GM18505 (cell line): ENCODE results near the gene RABIF.
"Not testable (repeated sequence)": the region's sequence is repeated elsewhere in the genome, so short reads cannot be mapped to it uniquely, and the experiment has no call there.

Source experiments
- ATAC-seq: cut with Tn5 transposase; IDR thresholded peaks from one replicate; pipeline ENCODE4 v1.9.1; 2021; ENCODE audit not compliant: unreplicated experiment
- POLR2A ChIP-seq: IDR thresholded peaks from 4 replicates; pipeline ENCODE4 v1.6.1; 2011; ENCODE audit warnings: borderline replicate concordance; ENCODE audit not compliant: insufficient read depth, insufficient read length; ENCODE audit errors: extremely low read depth

RABIF gene

DNA sequence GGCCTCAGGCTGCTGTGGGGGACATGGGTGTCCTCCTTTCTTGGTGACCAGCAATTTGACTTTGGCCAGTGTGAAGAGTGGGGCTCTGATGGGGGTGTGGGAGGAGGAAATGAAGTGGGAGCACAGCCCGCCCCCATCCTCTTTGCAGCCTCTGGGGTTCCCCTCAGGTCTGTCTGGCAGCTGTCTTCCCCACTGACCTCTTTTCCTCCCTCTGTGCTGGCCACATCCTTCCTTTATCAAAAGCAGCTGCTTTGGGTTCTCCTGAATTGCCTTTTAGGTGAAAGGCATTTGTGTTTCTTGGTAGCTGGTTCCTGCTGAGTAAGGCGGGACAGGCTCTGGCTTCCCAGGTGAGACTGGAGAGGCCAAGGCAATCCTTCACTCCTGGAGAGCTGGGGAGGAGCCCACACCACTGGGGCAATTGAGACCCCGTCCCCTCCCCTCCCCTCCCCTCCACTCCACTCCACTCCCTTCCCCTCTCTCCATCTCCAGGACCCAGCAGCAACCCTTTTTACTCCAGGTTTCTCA lies 53.3 kb downstream of the RABIF start:
- no peak for ATAC-seq

DNA sequence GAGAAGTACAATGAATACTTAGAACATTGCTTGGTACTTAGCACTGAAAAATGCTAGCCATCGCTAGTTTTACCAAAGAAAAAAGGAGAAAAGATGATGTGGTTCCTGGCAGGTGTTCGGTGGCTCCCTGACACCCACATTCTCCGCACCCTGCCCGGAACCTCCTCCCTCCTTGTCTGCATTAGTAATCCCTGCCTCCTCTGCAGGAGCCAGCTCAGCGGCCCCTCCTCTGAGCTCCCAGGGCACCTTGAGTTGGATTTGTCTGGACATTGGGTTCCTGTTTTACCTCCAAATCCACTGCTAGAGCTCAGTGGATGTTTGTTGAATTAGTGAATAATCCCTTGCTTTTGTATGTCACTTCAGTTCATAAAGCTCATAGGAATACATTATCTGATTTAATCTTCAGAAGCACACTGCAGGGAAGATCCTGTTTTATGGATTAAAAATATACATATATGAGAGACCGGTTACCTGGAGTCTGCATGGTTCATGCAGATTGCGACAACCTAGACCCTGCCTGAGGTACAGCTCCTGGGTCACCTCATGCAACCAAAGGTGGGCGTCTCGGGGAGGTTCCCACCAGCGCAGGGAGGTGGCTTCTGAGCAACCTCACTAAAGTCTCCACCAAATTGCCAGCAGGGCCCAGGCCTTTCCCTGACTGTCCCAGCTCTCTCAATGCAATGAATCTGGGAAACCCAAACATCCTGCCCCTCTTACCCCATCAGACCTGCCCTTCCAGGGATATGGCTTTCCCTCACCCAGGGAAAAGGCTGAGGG lies 54.0 kb downstream of the RABIF start:
- TF ChIP-seq POLR2A, result no peak
- ATAC-seq, result no peak

More for the DNA sequence above, 53.3 kb downstream of the RABIF start:
- TF ChIP-seq POLR2A, result no peak

DNA sequence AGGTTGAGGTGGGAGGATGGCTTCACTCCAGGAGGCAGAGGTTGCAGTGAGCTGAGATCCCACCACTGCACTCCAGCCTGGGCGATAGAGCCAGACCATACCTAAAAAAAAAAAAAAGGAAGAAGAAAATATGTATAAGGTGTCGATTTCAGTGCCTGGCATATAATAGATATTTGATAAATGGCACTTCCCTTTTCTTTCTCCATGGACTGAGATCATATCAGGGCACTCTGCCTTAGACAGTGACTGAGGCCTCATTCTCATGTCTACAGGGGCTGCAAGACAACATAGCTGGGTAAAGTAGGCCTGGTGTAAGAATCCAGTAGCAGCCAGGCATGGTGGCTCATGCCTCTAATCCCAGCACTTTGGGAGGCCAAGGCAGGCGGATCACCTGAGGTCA lies 57.0 kb downstream of the RABIF start:
- TF ChIP-seq POLR2A, result no peak
- no peak for ATAC-seq

DNA sequence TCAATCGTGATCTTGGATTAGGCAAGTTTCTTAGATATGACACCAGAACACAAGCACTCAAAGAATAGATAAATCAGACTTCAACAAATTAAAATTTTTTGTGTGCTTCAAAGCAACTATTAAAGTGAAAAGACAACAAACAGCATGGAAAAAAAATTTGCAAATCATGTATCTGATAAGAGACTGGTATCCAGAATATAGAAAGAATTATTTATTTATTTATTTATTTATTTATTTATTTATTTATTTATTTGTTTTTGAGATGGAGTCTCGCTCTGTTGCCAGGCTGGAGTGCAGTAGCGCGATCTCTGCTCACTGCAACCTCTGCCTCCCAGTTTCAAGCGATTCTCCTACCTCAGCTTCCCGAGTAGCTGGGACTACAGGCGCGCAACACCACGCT lies 59.7 kb downstream of the RABIF start:
- ATAC-seq, result not testable (repeated sequence)
